Suprapubic skin (tissue), 4 donors: ENCODE results near the gene ARRDC3. TPM values are rescaled to one million over a fixed set of nuclear protein-coding genes. Genes with fewer than 3 reads are reported as not detected.

Source experiments
- DNase-seq, 2 donors: peaks; one replicate each; pipeline ENCODE4 v3.0.0-alpha.2; 2019; ENCODE audit warnings: low spot score in 2 of 2
- H3K27ac ChIP-seq: fragments of 200-600 bp; sonication (generic); one replicate; pipeline ENCODE4 v1.5.1; 2019
- H3K27me3 ChIP-seq: fragments of 200-600 bp; sonication (generic); one replicate; pipeline ENCODE4 v1.5.1; 2019
- H3K36me3 ChIP-seq: fragments of 200-600 bp; sonication (generic); one replicate; pipeline ENCODE4 v1.5.1; 2019
- H3K4me1 ChIP-seq: fragments of 200-600 bp; sonication (generic); one replicate; pipeline ENCODE4 v1.5.1; 2019
- H3K4me3 ChIP-seq: fragments of 200-600 bp; sonication (generic); one replicate; pipeline ENCODE4 v1.5.1; 2019; ENCODE audit warnings: mild to moderate bottlenecking
- H3K9me3 ChIP-seq: fragments of 200-600 bp; sonication (generic); one replicate; pipeline ENCODE4 v1.5.1; 2019
- CTCF ChIP-seq, 2 donors: fragments of 200-600 bp in 1 of 2; fragments of 450-650 bp in 1 of 2; sonication (generic) in 1 of 2; IDR thresholded peaks; one replicate each; pipeline ENCODE4 v1.5.1; 2016 to 2019; ENCODE audit warnings: antibody characterized with exemption in 2 of 2, mild to moderate bottlenecking in 1 of 2, moderate library complexity in 1 of 2
- EP300 ChIP-seq: sonication (generic); formaldehyde crosslinking; IDR thresholded peaks from one replicate; pipeline ENCODE4 v1.6.1; 2017; ENCODE audit warnings: antibody characterized with exemption
- POLR2A ChIP-seq, 2 donors: fragments of 450-650 bp; IDR thresholded peaks; one replicate each; pipeline ENCODE4 v1.6.1; 2017; ENCODE audit warnings: antibody characterized with exemption in 2 of 2, mild to moderate bottlenecking in 2 of 2, moderate library complexity in 2 of 2
- POLR2AphosphoS5 ChIP-seq, 3 donors: sonication (generic); formaldehyde crosslinking; IDR thresholded peaks; one replicate each; pipeline ENCODE4 v1.6.1; 2017; ENCODE audit warnings: antibody characterized with exemption in 3 of 3
- WGBS: methylation state at CpG from one replicate; pipeline ENCODE4 v1.1.5; 2018; 5-methylcytosine and 5-hydroxymethylcytosine counted together
- total RNA-seq, 4 donors: library from RNA; depleted of rRNA; stranded (reverse); fragments of >200 nt; gene quantifications; one replicate each; pipeline ENCODE4 v1.1.0, GENCODE V29; 2016

ARRDC3 gene, protein sequence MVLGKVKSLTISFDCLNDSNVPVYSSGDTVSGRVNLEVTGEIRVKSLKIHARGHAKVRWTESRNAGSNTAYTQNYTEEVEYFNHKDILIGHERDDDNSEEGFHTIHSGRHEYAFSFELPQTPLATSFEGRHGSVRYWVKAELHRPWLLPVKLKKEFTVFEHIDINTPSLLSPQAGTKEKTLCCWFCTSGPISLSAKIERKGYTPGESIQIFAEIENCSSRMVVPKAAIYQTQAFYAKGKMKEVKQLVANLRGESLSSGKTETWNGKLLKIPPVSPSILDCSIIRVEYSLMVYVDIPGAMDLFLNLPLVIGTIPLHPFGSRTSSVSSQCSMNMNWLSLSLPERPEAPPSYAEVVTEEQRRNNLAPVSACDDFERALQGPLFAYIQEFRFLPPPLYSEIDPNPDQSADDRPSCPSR
- total RNA-seq: 10 to 100 TPM; 30.1 to 84.4 (median 49.6) TPM

- Histone ChIP-seq H3K36me3 (no peaks in the 10 kb centered on the region), H3K4me1 (peaks cover 23% of the 10 kb centered on the region), H3K27ac (peak within 1 kb of the TSS; percentile 99), H3K9me3 (no peaks in the 10 kb centered on the region), H3K27me3 (no peaks in the 10 kb centered on the region), H3K4me3 (peak within 1 kb of the TSS; percentile 80)
- peak; percentile 96 for DNase-seq
- under 1% methylated on average over 30 of the region's 49 CpGs for WGBS
- TF ChIP-seq POLR2AphosphoS5 (IDR thresholded peaks at IDR 0.05) (peak; percentile 88 to 96 (median 94)), CTCF (IDR thresholded peaks at IDR 0.05) (no peak), POLR2A (IDR thresholded peaks at IDR 0.05) (peak; percentile 95 to 98), EP300 (no peak)
Measured at GRCh38 chr5:91383027-91383955, at the start of gene ARRDC3. Gene ARRDC3 (minus strand): TSS chr5:91383317. CDS start chr5:91383092, 225 bp downstream.

GRCh38 chr5:91430949-91431348 is 47.8 kb upstream of the ARRDC3 start:
- Histone ChIP-seq H3K27me3 (no peaks in the 10 kb centered on the region), H3K4me1 (no peaks in the 10 kb centered on the region), H3K27ac (no peak overlapping the region), H3K9me3 (peaks cover 7% of the 10 kb centered on the region), H3K36me3 (no peaks in the 10 kb centered on the region), H3K4me3 (no peak overlapping the region)
- TF ChIP-seq EP300 (no peak), POLR2AphosphoS5 (IDR thresholded peaks at IDR 0.05) (no peak), POLR2A (IDR thresholded peaks at IDR 0.05) (no peak), CTCF (IDR thresholded peaks at IDR 0.05) (no peak)
- DNase-seq: no peak

- Histone ChIP-seq H3K27me3 (no peaks in the 10 kb centered on the region), H3K36me3 (no peaks in the 10 kb centered on the region), H3K27ac (no peak overlapping the region), H3K4me1 (no peaks in the 10 kb centered on the region), H3K9me3 (peaks cover under 1% of the 10 kb centered on the region), H3K4me3 (no peak overlapping the region)
- TF ChIP-seq POLR2A (IDR thresholded peaks at IDR 0.05): no peak
- TF ChIP-seq POLR2AphosphoS5 (IDR thresholded peaks at IDR 0.05): no peak
- no peak for TF ChIP-seq EP300
- TF ChIP-seq CTCF (IDR thresholded peaks at IDR 0.05): no peak
- DNase-seq: no peak
- 85% methylated on average over 2 of the region's 2 CpGs for WGBS
Measured at GRCh38 chr5:91424638-91425436, 41.7 kb upstream of the ARRDC3 start.

- Histone ChIP-seq H3K9me3 (no peaks in the 10 kb centered on the region), H3K4me3 (no peak overlapping the region), H3K4me1 (no peaks in the 10 kb centered on the region), H3K27ac (no peak overlapping the region), H3K36me3 (no peaks in the 10 kb centered on the region), H3K27me3 (no peaks in the 10 kb centered on the region)
- no peak for DNase-seq
- WGBS: 73% methylated on average over 2 of the region's 2 CpGs
- TF ChIP-seq POLR2AphosphoS5 (IDR thresholded peaks at IDR 0.05): no peak
- no peak for TF ChIP-seq CTCF (IDR thresholded peaks at IDR 0.05)
- TF ChIP-seq EP300: no peak
- no peak for TF ChIP-seq POLR2A (IDR thresholded peaks at IDR 0.05)
Measured at GRCh38 chr5:91423871-91424270, 40.8 kb upstream of the ARRDC3 start.
